RWPE2 (cell line): ENCODE data around the gene LRP10.

Experiments
- ATAC-seq: fragments of 200-7000 bp; cut with Tn5 transposase; 3 replicates; pipeline ENCODE4 v1.9.1; 2021; ENCODE audit warnings: low read depth
- DNase-seq: peaks from one replicate; pipeline ENCODE4 v3.0.0-alpha.2; 2020; ENCODE audit warnings: low spot score
- H3K27ac ChIP-seq: fragments of 450-650 bp; 2 replicates; pipeline ENCODE4 v1.5.1; 2017; ENCODE audit warnings: mild to moderate bottlenecking; ENCODE audit not compliant: poor library complexity, severe bottlenecking
- H3K27me3 ChIP-seq: fragments of 250-450 bp; sonication (Bioruptor Pico); 2 replicates; pipeline ENCODE4 v1.5.1; 2021; ENCODE audit warnings: mild to moderate bottlenecking, moderate library complexity; ENCODE audit not compliant: insufficient read depth, poor library complexity, severe bottlenecking
- H3K36me3 ChIP-seq: fragments of 250-450 bp; sonication (Bioruptor Pico); 2 replicates; pipeline ENCODE4 v1.5.1; 2020; ENCODE audit warnings: low read depth, mild to moderate bottlenecking, moderate library complexity
- H3K4me1 ChIP-seq: fragments of 250-450 bp; sonication (Bioruptor Pico); 2 replicates; pipeline ENCODE4 v1.5.1; 2021; ENCODE audit warnings: mild to moderate bottlenecking, moderate library complexity; ENCODE audit not compliant: insufficient read depth, poor library complexity, severe bottlenecking
- H3K4me3 ChIP-seq: fragments of 250-450 bp; sonication (Bioruptor Pico); 2 replicates; pipeline ENCODE4 v1.5.1; 2021; ENCODE audit warnings: mild to moderate bottlenecking, moderate library complexity; ENCODE audit not compliant: severe bottlenecking
- H3K9me3 ChIP-seq: fragments of 250-450 bp; sonication (Bioruptor Pico); 2 replicates; pipeline ENCODE4 v1.5.1; 2021; ENCODE audit warnings: mild to moderate bottlenecking, moderate library complexity; ENCODE audit not compliant: severe bottlenecking
- CTCF ChIP-seq: fragments of 450-650 bp; IDR thresholded peaks from one replicate; pipeline ENCODE4 v1.5.1; 2017; ENCODE audit warnings: mild to moderate bottlenecking, moderate library complexity; ENCODE audit not compliant: poor library complexity, severe bottlenecking

Gene LRP10

GRCh38 chr14:22897357-22897756, 25.8 kb downstream of the LRP10 start:
- no peak overlapping the region for H3K4me3 ChIP-seq
- H3K27me3 ChIP-seq, result no peaks in the 10 kb centered on the region
- peak overlapping the region; percentile 49 for H3K27ac ChIP-seq
- peaks cover 21% of the 10 kb centered on the region for H3K36me3 ChIP-seq
- peaks cover 12% of the 10 kb centered on the region for H3K4me1 ChIP-seq
- no peaks in the 10 kb centered on the region for H3K9me3 ChIP-seq
- no peak for TF ChIP-seq CTCF
- ATAC-seq (no peak), DNase-seq (no peak)

GRCh38 chr14:22898302-22899090, 27.0 kb downstream of the LRP10 start:
- Histone ChIP-seq H3K27ac (peak overlapping the region; percentile 49), H3K9me3 (no peaks in the 10 kb centered on the region), H3K36me3 (peaks cover 31% of the 10 kb centered on the region), H3K27me3 (no peaks in the 10 kb centered on the region), H3K4me3 (no peak overlapping the region), H3K4me1 (peaks cover 12% of the 10 kb centered on the region)
- no peak for TF ChIP-seq CTCF
- ATAC-seq (peak; percentile 97), DNase-seq (no peak)

- Histone ChIP-seq H3K27me3 (no peaks in the 10 kb centered on the region), H3K9me3 (no peaks in the 10 kb centered on the region), H3K4me1 (peaks cover 12% of the 10 kb centered on the region), H3K27ac (no peak overlapping the region), H3K36me3 (peaks cover 48% of the 10 kb centered on the region), H3K4me3 (no peak overlapping the region)
- ATAC-seq, result peak; percentile 47
- TF ChIP-seq CTCF, result peak; percentile 91
- DNase-seq, result no peak
Observed at GRCh38 chr14:22900081-22900799, 28.7 kb downstream of the LRP10 start.

GRCh38 chr14:22901799-22902198, 30.3 kb downstream of the LRP10 start:
- no peak for TF ChIP-seq CTCF
- no peaks in the 10 kb centered on the region for H3K9me3 ChIP-seq
- ATAC-seq, result no peak
- peaks cover 64% of the 10 kb centered on the region for H3K36me3 ChIP-seq
- H3K27ac ChIP-seq, result no peak overlapping the region
- no peak overlapping the region for H3K4me3 ChIP-seq
- H3K27me3 ChIP-seq, result no peaks in the 10 kb centered on the region
- no peak for DNase-seq
- peaks cover 12% of the 10 kb centered on the region for H3K4me1 ChIP-seq

GRCh38 chr14:22903742-22904087, 32.2 kb downstream of the LRP10 start:
- Histone ChIP-seq H3K9me3 (no peaks in the 10 kb centered on the region), H3K4me1 (peaks cover 2% of the 10 kb centered on the region), H3K27ac (no peak overlapping the region), H3K36me3 (peaks cover 83% of the 10 kb centered on the region), H3K27me3 (no peaks in the 10 kb centered on the region), H3K4me3 (no peak overlapping the region)
- TF ChIP-seq CTCF, result no peak
- DNase-seq, result no peak
- no peak for ATAC-seq
